HG03060 (cell line): ENCODE results near the gene CNNM2.
"Not testable (repeated sequence)": the region's sequence is repeated elsewhere in the genome, so short reads cannot be mapped to it uniquely, and the experiment has no call there.

Source experiments
- ATAC-seq: cut with Tn5 transposase; IDR thresholded peaks from one replicate; pipeline ENCODE4 v1.9.1; 2021; ENCODE audit warnings: low read depth, moderate number of reproducible peaks; ENCODE audit not compliant: unreplicated experiment

The CNNM2 gene

GRCh38 chr10:102964713-102965112, 46.6 kb downstream of the CNNM2 start:
- no peak for ATAC-seq

GRCh38 chr10:102965311-102965851, 47.3 kb downstream of the CNNM2 start:
- no peak for ATAC-seq

GRCh38 chr10:102967123-102967522, 49.0 kb downstream of the CNNM2 start:
- ATAC-seq, result no peak

- no peak for ATAC-seq
Measured at GRCh38 chr10:102970562-102971340, 52.7 kb downstream of the CNNM2 start.

- ATAC-seq, result no peak
Measured at GRCh38 chr10:102975483-102976379, 57.6 kb downstream of the CNNM2 start.

GRCh38 chr10:102976380-102976726, 58.3 kb downstream of the CNNM2 start:
- ATAC-seq, result not testable (repeated sequence)

- ATAC-seq, result no peak
Measured at GRCh38 chr10:102982296-102982695, 64.2 kb downstream of the CNNM2 start.

GRCh38 chr10:102984086-102984485, 66.0 kb downstream of the CNNM2 start:
- ATAC-seq, result no peak

- ATAC-seq, result no peak
Measured at GRCh38 chr10:102985811-102986210, 67.7 kb downstream of the CNNM2 start.

- no peak for ATAC-seq
Measured at GRCh38 chr10:102988404-102989314, 70.6 kb downstream of the CNNM2 start.

GRCh38 chr10:102994531-102995295, 76.6 kb downstream of the CNNM2 start:
- ATAC-seq, result no peak

GRCh38 chr10:102996876-102997275, 78.8 kb downstream of the CNNM2 start:
- ATAC-seq, result no peak

GRCh38 chr10:102997998-102998397, 79.9 kb downstream of the CNNM2 start:
- ATAC-seq, result no peak

GRCh38 chr10:102998399-102998907, 80.4 kb downstream of the CNNM2 start:
- ATAC-seq, result no peak

GRCh38 chr10:103000050-103000449, 82.0 kb downstream of the CNNM2 start:
- ATAC-seq, result not testable (repeated sequence)

- no peak for ATAC-seq
Measured at GRCh38 chr10:103007017-103007416, 88.9 kb downstream of the CNNM2 start.

- ATAC-seq, result no peak
Measured at GRCh38 chr10:103013416-103013815, 95.3 kb downstream of the CNNM2 start.

GRCh38 chr10:103019425-103019824, 101.3 kb downstream of the CNNM2 start:
- no peak for ATAC-seq

GRCh38 chr10:103021150-103021899, 103.2 kb downstream of the CNNM2 start:
- ATAC-seq, result no peak
